ENCODE data around the gene CAPN10.

DNA sequence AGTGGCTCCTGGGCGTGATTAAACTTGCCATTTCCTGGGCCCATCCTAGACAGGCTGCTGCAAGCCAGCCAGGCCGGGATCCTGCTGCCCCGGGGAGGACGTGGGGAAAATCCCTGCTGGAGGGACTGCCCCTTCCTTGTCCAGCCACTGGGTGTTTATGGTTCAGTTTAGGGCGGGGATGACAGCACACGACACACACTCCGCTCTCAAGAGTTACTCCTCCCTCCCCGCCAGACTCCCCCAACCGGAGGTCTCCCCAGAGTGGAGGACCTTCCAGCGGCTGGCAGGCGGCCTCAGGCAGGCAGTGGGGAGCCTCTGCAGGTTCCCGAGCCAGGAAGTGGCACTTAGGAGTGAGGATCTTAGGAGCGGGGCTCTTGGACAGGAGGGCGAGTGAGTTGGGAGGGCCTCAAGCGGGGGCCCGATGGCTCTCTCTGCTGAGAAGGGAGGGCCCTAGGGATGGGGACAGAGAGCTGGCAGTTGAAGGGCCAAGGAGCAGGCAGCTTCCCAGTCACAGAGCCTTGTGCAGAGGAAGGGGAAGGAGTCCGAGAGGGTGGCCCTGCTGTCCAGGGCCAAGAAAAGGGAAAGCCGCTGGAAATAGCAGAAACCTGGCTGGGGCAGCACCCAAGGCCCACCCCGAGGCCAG is 33.1 kb downstream of the CAPN10 start:
- no peak for TF ChIP-seq GATA3 (IDR thresholded peaks at IDR 0.05; ENCODE audit: low read depth, low read length)
- TF ChIP-seq GATA2 (IDR thresholded peaks at IDR 0.05; ENCODE audit: low read depth, low read length), result no peak

Data from SH-SY5Y (cell line).